Activated CD8-positive, alpha-beta T cell treated with anti-CD3 and anti-CD28 coated beads, Interleukin-2, amount 10 ng/mL, durations not matched to agents 7 days and 5 days (primary cell): ENCODE results near the gene RCCD1. TPM values are rescaled to one million over a fixed set of nuclear protein-coding genes. Genes with fewer than 3 reads are reported as not detected.
"Not testable (repeated sequence)": the region's sequence is repeated elsewhere in the genome, so short reads cannot be mapped to it uniquely, and the experiment has no call there.

Experiments
- ATAC-seq: fragments of 150-1000 bp; cut with Tn5 transposase; one replicate; pipeline ENCODE4 v1.10.0; 2021; ENCODE audit warnings: moderate library complexity
- CTCF ChIA-PET: fragments of 350-600 bp; sonication (Branson Sonifier 250); formaldehyde crosslinking; loops from one replicate; lab custom pipeline; 2021; ENCODE audit warnings: antibody characterized with exemption; lab: Charles Lee
- POLR2A ChIA-PET: fragments of 350-600 bp; sonication (Branson Sonifier 250); formaldehyde crosslinking; loops from one replicate; lab custom pipeline; 2021; ENCODE audit warnings: antibody characterized with exemption; lab: Charles Lee
- DNase-seq: peaks from one replicate; pipeline ENCODE4 v3.0.0-alpha.2; 2020
- H3K27ac Mint-ChIP-seq: one replicate; pipeline ENCODE4 v1.8.0; 2021; ENCODE audit warnings: mild to moderate bottlenecking, mixed read lengths
- H3K27me3 Mint-ChIP-seq: one replicate; pipeline ENCODE4 v1.8.0; 2021; ENCODE audit warnings: low read depth, mixed read lengths
- H3K36me3 Mint-ChIP-seq: one replicate; pipeline ENCODE4 v1.8.0; 2021; ENCODE audit warnings: low read depth, mixed read lengths
- H3K4me1 Mint-ChIP-seq: one replicate; pipeline ENCODE4 v1.8.0; 2021; ENCODE audit warnings: low read depth, mixed read lengths
- H3K4me3 Mint-ChIP-seq: one replicate; pipeline ENCODE4 v1.8.0; 2021; ENCODE audit warnings: mild to moderate bottlenecking, mixed read lengths
- H3K9me3 Mint-ChIP-seq: one replicate; pipeline ENCODE4 v1.8.0; 2022; ENCODE audit warnings: mixed read lengths; ENCODE audit not compliant: insufficient read depth
- total RNA-seq, 2 experiments: library from RNA; stranded (reverse); gene quantifications; one replicate each; pipeline ENCODE4 v1.2.3, GENCODE V29; 2021

The RCCD1 gene
- total RNA-seq, 2 experiments from 2014 or later = 30.1 to 31.9 TPM

- ChIA-PET CTCF (interaction anchor here (1.0 to 3.9 kb wide), 3 partner anchors 11 to 33 kb away, joined by 4 to 34 read pairs (median 4); partner anchors contain the start of genes HDDC3, MAN2A2 and RCCD1), POLR2A (no interaction called here)
These were observed 32.8 kb upstream of the RCCD1 start for GRCh38 chr15:90921887-90922286.

GRCh38 chr15:90922712-90923322 is 31.9 kb upstream of the RCCD1 start:
- H3K27me3 Mint-ChIP-seq, POLR2A ChIA-PET, H3K4me3 Mint-ChIP-seq, H3K9me3 Mint-ChIP-seq, DNase-seq: not testable (repeated sequence)
- peak; percentile 33 for ATAC-seq
- Mint-ChIP-seq H3K36me3 (peaks cover 50% of the 10 kb centered on the region), H3K27ac (peak overlapping the region; percentile 34), H3K4me1 (peaks cover 13% of the 10 kb centered on the region)
- CTCF ChIA-PET = interaction anchor here (0.6 to 3.9 kb wide), 5 partner anchors 10 to 32 kb away, joined by 4 to 34 read pairs (median 4); partner anchors contain the start of genes HDDC3, MAN2A2, RCCD1 and UNC45A

More at GRCh38 chr15:90921887-90922286, 32.8 kb upstream of the RCCD1 start:
- H3K27me3 Mint-ChIP-seq = no peaks in the 10 kb centered on the region
- DNase-seq (no peak), ATAC-seq (no peak)
- peaks cover 56% of the 10 kb centered on the region for H3K36me3 Mint-ChIP-seq
- no peaks in the 10 kb centered on the region for H3K9me3 Mint-ChIP-seq
- H3K4me3 Mint-ChIP-seq = no peak overlapping the region
- no peak overlapping the region for H3K27ac Mint-ChIP-seq
- H3K4me1 Mint-ChIP-seq = peaks cover 13% of the 10 kb centered on the region

GRCh38 chr15:90924375-90924774 is 30.3 kb upstream of the RCCD1 start:
- ChIA-PET CTCF (interaction anchor here (2.4 kb wide), 1 partner anchor 11 kb away, joined by 8 read pairs; the partner anchor contains the start of gene UNC45A), POLR2A (no interaction called here)
- peak overlapping the region; percentile 46 for H3K27ac Mint-ChIP-seq
- H3K9me3 Mint-ChIP-seq = no peaks in the 10 kb centered on the region
- DNase-seq = no peak
- no peak overlapping the region for H3K4me3 Mint-ChIP-seq
- peaks cover 20% of the 10 kb centered on the region for H3K4me1 Mint-ChIP-seq
- no peaks in the 10 kb centered on the region for H3K27me3 Mint-ChIP-seq
- peaks cover 43% of the 10 kb centered on the region for H3K36me3 Mint-ChIP-seq
- no peak for ATAC-seq

- CTCF ChIA-PET = interaction anchor here (11.4 kb wide), 1 partner anchor 26 kb away, joined by 328 read pairs; the partner anchor contains the start of gene MAN2A2
These were observed 27.9 kb upstream of the RCCD1 start for GRCh38 chr15:90926766-90927165.

GRCh38 chr15:90928106-90928505 is 26.6 kb upstream of the RCCD1 start:
- H3K27me3 Mint-ChIP-seq, ATAC-seq, H3K9me3 Mint-ChIP-seq, DNase-seq: not testable (repeated sequence)
- POLR2A ChIA-PET = interaction anchor here (1.6 kb wide), 1 partner anchor 210 kb away, joined by 5 read pairs; no protein-coding TSS in a partner anchor
- CTCF ChIA-PET = interaction anchor here (11.4 kb wide), 1 partner anchor 27 kb away, joined by 328 read pairs; the partner anchor contains the start of gene MAN2A2
- H3K4me3 Mint-ChIP-seq = peak overlapping the region; percentile 52
- peaks cover 43% of the 10 kb centered on the region for H3K4me1 Mint-ChIP-seq
- peaks cover 29% of the 10 kb centered on the region for H3K36me3 Mint-ChIP-seq
- peak overlapping the region; percentile 64 for H3K27ac Mint-ChIP-seq

More at GRCh38 chr15:90926766-90927165, 27.9 kb upstream of the RCCD1 start:
- H3K27ac Mint-ChIP-seq, DNase-seq, ATAC-seq, H3K9me3 Mint-ChIP-seq, H3K27me3 Mint-ChIP-seq, POLR2A ChIA-PET, H3K4me3 Mint-ChIP-seq: not testable (repeated sequence)
- H3K36me3 Mint-ChIP-seq = peaks cover 35% of the 10 kb centered on the region
- peaks cover 38% of the 10 kb centered on the region for H3K4me1 Mint-ChIP-seq

- Mint-ChIP-seq H3K4me1 (peaks cover 50% of the 10 kb centered on the region), H3K9me3 (no peaks in the 10 kb centered on the region), H3K36me3 (peaks cover 23% of the 10 kb centered on the region), H3K4me3 (peak overlapping the region; percentile 97), H3K27me3 (no peaks in the 10 kb centered on the region), H3K27ac (peak overlapping the region; percentile 99)
- no peak for ATAC-seq
- no peak for DNase-seq
- POLR2A ChIA-PET = interaction anchor here (0.6 to 9.9 kb wide), 9 partner anchors 25 to 928 kb away, joined by 3 to 110 read pairs (median 4); partner anchors contain the start of genes MAN2A2, RCCD1 and ZNF710
- CTCF ChIA-PET = interaction anchor here (0.7 to 11.4 kb wide), 10 partner anchors 28 to 636 kb away, joined by 3 to 328 read pairs (median 4); partner anchors contain the start of genes FES and MAN2A2
These were observed 25.3 kb upstream of the RCCD1 start for GRCh38 chr15:90929246-90930019.

- no peaks in the 10 kb centered on the region for H3K9me3 Mint-ChIP-seq
- ChIA-PET POLR2A (interaction anchor here (0.5 to 9.9 kb wide), 16 partner anchors 8 to 695 kb away, joined by 3 to 110 read pairs (median 3); partner anchors contain the start of genes BLM, FURIN, IQGAP1 and MAN2A2), CTCF (interaction anchor here (0.7 to 11.4 kb wide), 42 partner anchors 8 to 832 kb away, joined by 3 to 328 read pairs (median 6); partner anchors contain the start of genes BLM, FES, MAN2A2 and PRC1)
- ATAC-seq (no peak), DNase-seq (peak; percentile 32)
- H3K36me3 Mint-ChIP-seq = peaks cover 22% of the 10 kb centered on the region
- peaks cover 54% of the 10 kb centered on the region for H3K4me1 Mint-ChIP-seq
- peak overlapping the region; percentile 99 for H3K27ac Mint-ChIP-seq
- H3K4me3 Mint-ChIP-seq = peak overlapping the region; percentile 97
- no peaks in the 10 kb centered on the region for H3K27me3 Mint-ChIP-seq
These were observed 23.7 kb upstream of the RCCD1 start for GRCh38 chr15:90930861-90931574.

GRCh38 chr15:90931575-90931827 is 23.2 kb upstream of the RCCD1 start:
- Mint-ChIP-seq H3K36me3 (peaks cover 27% of the 10 kb centered on the region), H3K4me3 (peak overlapping the region; percentile 97), H3K4me1 (peaks cover 58% of the 10 kb centered on the region), H3K27ac (peak overlapping the region; percentile 99), H3K27me3 (no peaks in the 10 kb centered on the region), H3K9me3 (no peaks in the 10 kb centered on the region)
- POLR2A ChIA-PET = interaction anchor here (0.5 to 9.9 kb wide), 16 partner anchors 12 to 696 kb away, joined by 3 to 110 read pairs (median 3); partner anchors contain the start of genes BLM, FURIN, IQGAP1 and MAN2A2
- no peak for DNase-seq
- CTCF ChIA-PET = interaction anchor here (0.7 to 11.4 kb wide), 50 partner anchors 8 to 832 kb away, joined by 3 to 328 read pairs (median 5); partner anchors contain the start of genes BLM, FES, MAN2A2 and PRC1
- ATAC-seq = no peak

GRCh38 chr15:90931828-90932659 is 22.6 kb upstream of the RCCD1 start, which contains the start of gene HDDC3:
TSS of gene HDDC3 (minus strand) at chr15:90932549. CDS start at chr15:90932540, 9 bp downstream.
- POLR2A ChIA-PET = interaction anchor here (0.5 to 9.9 kb wide), 20 partner anchors 12 to 698 kb away, joined by 3 to 110 read pairs (median 3); partner anchors contain the start of genes BLM, CIB1, FURIN and GDPGP1
- Mint-ChIP-seq H3K4me3 (peak within 1 kb of the TSS; percentile 97), H3K36me3 (peaks cover 30% of the 10 kb centered on the region), H3K4me1 (peaks cover 64% of the 10 kb centered on the region), H3K9me3 (no peaks in the 10 kb centered on the region), H3K27me3 (no peaks in the 10 kb centered on the region), H3K27ac (peak within 1 kb of the TSS; percentile 99)
- CTCF ChIA-PET = interaction anchor here (0.7 to 11.4 kb wide), 65 partner anchors 7 to 833 kb away, joined by 3 to 328 read pairs (median 5); partner anchors contain the start of genes BLM, FES, MAN2A2 and PRC1
- ATAC-seq = peak; percentile 59
- DNase-seq = peak; percentile 94

- H3K9me3 Mint-ChIP-seq = no peaks in the 10 kb centered on the region
- peaks cover 30% of the 10 kb centered on the region for H3K36me3 Mint-ChIP-seq
- peak overlapping the region; percentile 97 for H3K4me3 Mint-ChIP-seq
- H3K27me3 Mint-ChIP-seq = no peaks in the 10 kb centered on the region
- DNase-seq = no peak
- ChIA-PET POLR2A (interaction anchor here (0.5 to 9.9 kb wide), 12 partner anchors 15 to 699 kb away, joined by 3 to 110 read pairs (median 3); partner anchors contain the start of genes BLM, CIB1, GDPGP1 and MAN2A2), CTCF (interaction anchor here (0.7 to 11.4 kb wide), 54 partner anchors 10 to 833 kb away, joined by 3 to 328 read pairs (median 5); partner anchors contain the start of genes BLM, FES, MAN2A2 and RCCD1)
- H3K4me1 Mint-ChIP-seq = peaks cover 64% of the 10 kb centered on the region
- peak overlapping the region; percentile 99 for H3K27ac Mint-ChIP-seq
- ATAC-seq = no peak
These were observed 22.1 kb upstream of the RCCD1 start for GRCh38 chr15:90932660-90932991.
